A549 (cell line): ENCODE data around the gene ANKK1. TPM values are rescaled to one million over a fixed set of nuclear protein-coding genes. Genes with fewer than 3 reads are reported as not detected.
A peak's percentile ranks its signal among the peaks of the same experiment; 100 is the strongest.

Source experiments
- ATAC-seq, 2 experiments: fragments of 200-7000 bp in 1 of 2; fragments of >200 bp in 1 of 2; cut with Nextera tagmentation in 1 of 2; cut with Tn5 transposase in 1 of 2; 3 replicates each; pipeline versions ENCODE4 v1.8.0 to v1.9.1; 2018 to 2020; ENCODE audit warnings: mild to moderate bottlenecking in 1 of 2, moderate library complexity in 1 of 2
- CTCF ChIA-PET: fragments of 300-600 bp; sonication (Branson Sonifier 250); formaldehyde crosslinking; extraction: SDS; loops from one replicate; lab custom pipeline; 2021; ENCODE audit warnings: antibody characterized with exemption, inconsistent platforms; lab: Yijun Ruan, JAX
- POLR2A ChIA-PET: fragments of 350-600 bp; formaldehyde crosslinking; extraction: SDS; loops from one replicate; lab custom pipeline; 2021; ENCODE audit warnings: antibody characterized with exemption, inconsistent platforms; lab: Yijun Ruan, JAX
- DNase-seq, 2 experiments: peaks; one replicate each; pipeline versions ENCODE4 v3.0.0 to v3.0.0-alpha.2; 2011 to 2016; ENCODE audit warnings: low read depth in 1 of 2, low spot score in 1 of 2
- FAIRE-seq: peaks from 2 replicates; lab custom pipeline; 2011; peaks lifted over from hg19 to GRCh38; lab: Jason Lieb, UNC
- H3K27ac ChIP-seq, 2 experiments: fragments of >200 bp; sonication (Bioruptor Twin); formaldehyde crosslinking; 3 replicates each; pipeline ENCODE4 v1.5.1; 2016 to 2017
- H3K4me1 ChIP-seq: fragments of >200 bp; sonication (Bioruptor Twin); formaldehyde crosslinking; 3 replicates; pipeline ENCODE4 v1.6.1; 2016
- H3K4me2 ChIP-seq: fragments of >200 bp; sonication (Bioruptor Twin); formaldehyde crosslinking; 3 replicates; pipeline ENCODE4 v1.6.1; 2016
- H3K4me3 ChIP-seq: fragments of >200 bp; sonication (Bioruptor Twin); formaldehyde crosslinking; 3 replicates; pipeline ENCODE4 v1.5.1; 2016
- H3K9me3 ChIP-seq: fragments of >200 bp; sonication (Bioruptor Twin); formaldehyde crosslinking; 3 replicates; pipeline ENCODE4 v1.6.1; 2016
- BCL3 ChIP-seq: fragments of >200 bp; sonication (Bioruptor Twin); formaldehyde crosslinking; IDR thresholded peaks from 3 replicates; pipeline ENCODE4 v1.6.1; 2016
- BHLHE40 ChIP-seq: IDR thresholded peaks from 2 replicates; pipeline ENCODE4 v1.6.1; 2012; ENCODE audit warnings: low read depth, low read length, inconsistent platforms
- CBX8 ChIP-seq: fragments of 200-600 bp; sonication (generic); IDR thresholded peaks from 2 replicates; pipeline ENCODE4 v1.6.1; 2016
- CHD4 ChIP-seq: fragments of 200-600 bp; sonication (generic); IDR thresholded peaks from 2 replicates; pipeline ENCODE4 v1.6.1; 2016; ENCODE audit warnings: antibody characterized with exemption, mild to moderate bottlenecking, borderline replicate concordance
- E2F6 ChIP-seq: IDR thresholded peaks from 2 replicates; pipeline ENCODE4 v1.6.1; 2012; ENCODE audit warnings: low read depth, borderline replicate concordance
- EHMT2 ChIP-seq: fragments of 200-600 bp; sonication (generic); IDR thresholded peaks from 2 replicates; pipeline ENCODE4 v1.6.1; 2016; ENCODE audit warnings: antibody characterized with exemption, low read depth, mild to moderate bottlenecking, moderate library complexity
- EP300 ChIP-seq, 2 experiments: fragments of >200 bp; sonication (Bioruptor Twin); formaldehyde crosslinking; IDR thresholded peaks; 2 replicates in 1 of 2; 3 replicates in 1 of 2; pipeline ENCODE4 v1.6.1; 2016 to 2017
- FOSB ChIP-seq: fragments of 250-450 bp; sonication (Bioruptor Pico); IDR thresholded peaks from 2 replicates; pipeline ENCODE4 v1.5.0; 2020; ENCODE audit warnings: mild to moderate bottlenecking, moderate library complexity
- GATA3 ChIP-seq: IDR thresholded peaks from 2 replicates; pipeline ENCODE4 v1.6.1; 2012; ENCODE audit warnings: borderline replicate concordance
- HDAC2 ChIP-seq: fragments of 200-600 bp; sonication (generic); IDR thresholded peaks from 2 replicates; pipeline ENCODE4 v1.6.1; 2016
- HES2 ChIP-seq: fragments of >200 bp; sonication (Bioruptor Twin); formaldehyde crosslinking; IDR thresholded peaks from 2 replicates; pipeline ENCODE4 v1.6.1; 2016
- HEYL ChIP-seq: fragments of 250-450 bp; sonication (Bioruptor Pico); IDR thresholded peaks from 2 replicates; pipeline ENCODE4 v1.8.0; 2021; ENCODE audit warnings: mild to moderate bottlenecking, moderate library complexity
- HMGXB4 ChIP-seq: fragments of 250-450 bp; sonication (Bioruptor Pico); IDR thresholded peaks from 2 replicates; pipeline ENCODE4 v1.5.0; 2021; ENCODE audit warnings: mild to moderate bottlenecking, moderate library complexity, borderline replicate concordance
- HOXA7 ChIP-seq: fragments of 250-450 bp; sonication (Bioruptor Pico); IDR thresholded peaks from 2 replicates; pipeline ENCODE4 v1.5.0; 2020; ENCODE audit warnings: mild to moderate bottlenecking, moderate library complexity
- HOXB13 ChIP-seq: fragments of 250-450 bp; sonication (Bioruptor Pico); IDR thresholded peaks from 2 replicates; pipeline ENCODE4 v1.5.0; 2020; ENCODE audit warnings: low read depth, mild to moderate bottlenecking, moderate library complexity
- KDM1A ChIP-seq: fragments of 200-600 bp; sonication (generic); IDR thresholded peaks from 2 replicates; pipeline ENCODE4 v1.6.1; 2016; ENCODE audit warnings: low read depth, mild to moderate bottlenecking
- MAX ChIP-seq: IDR thresholded peaks from 2 replicates; pipeline ENCODE4 v1.6.1; 2012
- MAZ ChIP-seq: fragments of 150-350 bp; IDR thresholded peaks from 2 replicates; pipeline ENCODE4 v1.6.1; 2014; ENCODE audit warnings: antibody characterized with exemption, low read depth, low read length, borderline replicate concordance
- NFE2L2 ChIP-seq: fragments of 150-350 bp; conservative IDR thresholded peaks from 2 replicates; pipeline ENCODE4 v1.6.1; 2014; ENCODE audit warnings: low read length
- NPAS2 ChIP-seq: fragments of 250-450 bp; sonication (Bioruptor Pico); IDR thresholded peaks from 2 replicates; pipeline ENCODE4 v1.8.0; 2022; ENCODE audit warnings: mild to moderate bottlenecking, moderate library complexity, borderline replicate concordance
- POLR2A ChIP-seq: IDR thresholded peaks from 2 replicates; pipeline ENCODE4 v1.6.1; 2012; ENCODE audit warnings: mild to moderate bottlenecking, low read length
- RCOR1 ChIP-seq: fragments of 150-350 bp; IDR thresholded peaks from 2 replicates; pipeline ENCODE4 v1.6.1; 2014; ENCODE audit warnings: antibody characterized with exemption, low read length, low read depth
- SMC3 ChIP-seq: fragments of >200 bp; sonication (Bioruptor Twin); formaldehyde crosslinking; IDR thresholded peaks from 3 replicates; pipeline ENCODE4 v1.6.1; 2018; ENCODE audit warnings: inconsistent platforms
- TFCP2L1 ChIP-seq: fragments of 250-450 bp; sonication (Bioruptor Pico); IDR thresholded peaks from 2 replicates; pipeline ENCODE4 v1.5.0; 2021; ENCODE audit warnings: mild to moderate bottlenecking
- TP53 ChIP-seq: fragments of 250-450 bp; sonication (Bioruptor Pico); IDR thresholded peaks from 2 replicates; pipeline ENCODE4 v1.5.0; 2021; ENCODE audit warnings: mild to moderate bottlenecking, moderate library complexity
- USF2 ChIP-seq: fragments of 450-650 bp; IDR thresholded peaks from 2 replicates; pipeline ENCODE4 v1.6.1; 2014; ENCODE audit warnings: antibody characterized with exemption
- ZC3H11A ChIP-seq: fragments of 450-650 bp; IDR thresholded peaks from 2 replicates; pipeline ENCODE4 v1.6.1; 2014; ENCODE audit warnings: antibody characterized with exemption, mild to moderate bottlenecking
- ZFP36 ChIP-seq: fragments of 450-650 bp; IDR thresholded peaks from 2 replicates; pipeline ENCODE4 v1.6.1; 2014; ENCODE audit warnings: borderline replicate concordance; ENCODE audit not compliant: partially characterized antibody
- ZNF302 ChIP-seq: fragments of 250-450 bp; sonication (Bioruptor Pico); IDR thresholded peaks from 2 replicates; pipeline ENCODE4 v1.9.0; 2021; ENCODE audit warnings: inconsistent platforms, mild to moderate bottlenecking, moderate library complexity
- WGBS: methylation state at CpG from one replicate; pipeline ENCODE4 v1.1.6; 2017; ENCODE audit errors: missing lambda C conversion rate; 5-methylcytosine and 5-hydroxymethylcytosine counted together
- polyA plus RNA-seq, 4 experiments: library from polyadenylated mRNA; depleted of rRNA in 3 of 4; stranded (reverse); fragments of >200 nt; fragmentation: RNase III in 1 of 4; extraction: RNeasy Plus Mini Kit Qiagen cat#74134 plus additional on column Dnase treatment in 1 of 4; gene quantifications; 2 replicates in 3 of 4; 3 replicates in 1 of 4; pipeline ENCODE4 v1.2.3, GENCODE V29; 2011 to 2017
- TF ChIP-seq, protein P1 (sequence below): fragments of 150-350 bp; IDR thresholded peaks from 2 replicates; pipeline ENCODE4 v1.6.1; 2014; ENCODE audit warnings: low read depth, mild to moderate bottlenecking, low read length

ANKK1 gene
- polyA plus RNA-seq, 2 of the 4 experiments (the other 2 are of a cell fraction), result 0.08 TPM; not detected in 1

DNA sequence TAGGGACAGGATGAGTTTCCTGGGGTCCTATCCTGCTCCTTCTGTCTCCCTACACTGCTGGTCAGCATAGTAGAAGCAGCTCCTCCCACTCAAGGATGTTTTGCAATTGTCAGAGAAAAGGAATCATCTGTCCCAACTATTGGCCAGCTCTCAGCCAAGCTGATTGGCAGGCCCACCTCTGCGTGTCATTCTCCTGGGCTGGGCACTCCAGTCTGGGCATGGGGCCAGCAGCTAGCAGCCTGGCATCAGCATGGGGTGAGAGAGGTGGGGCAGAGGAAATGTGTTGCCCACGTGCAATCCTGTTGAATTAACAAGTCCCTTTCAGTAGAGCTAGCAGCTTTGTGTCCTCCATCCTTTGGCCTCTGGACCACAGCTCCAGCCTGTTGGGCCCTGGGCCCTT lies 14.1 kb downstream of the ANKK1 start:
- Histone ChIP-seq H3K9me3 (no peaks in the 10 kb centered on the region), H3K4me1 (no peaks in the 10 kb centered on the region), H3K4me3 (no peak overlapping the region), H3K4me2 (no peak overlapping the region), H3K27ac (no peak overlapping the region)
- no peak for FAIRE-seq
- peak; percentile 12 to 51 for DNase-seq
- POLR2A ChIA-PET, result no interaction called here
- 0% methylated on average over 2 of the region's 2 CpGs for WGBS
- CTCF ChIA-PET, result interaction anchor here (1.4 kb wide), 1 partner anchor 13 kb away, joined by 3 read pairs; no protein-coding TSS in a partner anchor
- TF ChIP-seq ZNF302, result no peak
- ATAC-seq, result peak; percentile 51 to 56; a peak in 4 of 6 replicates

- WGBS, result 31% methylated on average over 7 of the region's 7 CpGs
- FAIRE-seq, result no peak
- no peak for ATAC-seq
- Histone ChIP-seq H3K4me2 (no peak overlapping the region), H3K27ac (no peak overlapping the region), H3K9me3 (no peaks in the 10 kb centered on the region), H3K4me3 (no peak overlapping the region), H3K4me1 (no peaks in the 10 kb centered on the region)
- TF ChIP-seq ZFP36, result no peak
- no peak for TF ChIP-seq USF2
- no peak for TF ChIP-seq GATA3
- TF ChIP-seq MAX, result no peak
- TF ChIP-seq NFE2L2, result no peak
- no peak for TF ChIP-seq FOSB (CRISPR knock-in tag)
- TF ChIP-seq KDM1A, result no peak
- TF ChIP-seq NPAS2, result no peak
- TF ChIP-seq BCL3, result no peak
- TF ChIP-seq HDAC2, result no peak
- no peak for TF ChIP-seq HOXB13 (CRISPR knock-in tag)
- no peak for TF ChIP-seq SMC3
- TF ChIP-seq EHMT2, result no peak
- TF ChIP-seq HMGXB4 (CRISPR knock-in tag), result no peak
- TF ChIP-seq CBX8, result no peak
- no peak for DNase-seq
- CTCF ChIA-PET, result no interaction called here
- POLR2A ChIA-PET, result no interaction called here
These were observed 17.4 kb downstream of the ANKK1 start for GRCh38 chr11:113404859-113405430.

GRCh38 chr11:113405724-113406478 lies 18.3 kb downstream of the ANKK1 start:
- no peak overlapping the region for H3K27ac ChIP-seq
- ATAC-seq (no peak), DNase-seq (no peak), FAIRE-seq (no peak)
- no peaks in the 10 kb centered on the region for H3K9me3 ChIP-seq
- H3K4me2 ChIP-seq, result no peak overlapping the region
- CTCF ChIA-PET, result no interaction called here
- H3K4me3 ChIP-seq, result no peak overlapping the region
- 45% methylated on average over 4 of the region's 7 CpGs for WGBS
- POLR2A ChIA-PET, result no interaction called here
- H3K4me1 ChIP-seq, result no peaks in the 10 kb centered on the region
- TF ChIP-seq ZC3H11A (no peak), FOSB (CRISPR knock-in tag) (no peak), RCOR1 (no peak), POLR2A (no peak), EP300 (IDR thresholded peaks at IDR 0.05) (no peak), TFCP2L1 (CRISPR knock-in tag) (no peak), HEYL (no peak), BHLHE40 (no peak), NPAS2 (no peak), CHD4 (no peak), HOXA7 (CRISPR knock-in tag) (no peak), TP53 (CRISPR knock-in tag) (no peak), HES2 (no peak), EHMT2 (no peak), MAZ (no peak), E2F6 (no peak)
- TF ChIP-seq, protein P1, sequence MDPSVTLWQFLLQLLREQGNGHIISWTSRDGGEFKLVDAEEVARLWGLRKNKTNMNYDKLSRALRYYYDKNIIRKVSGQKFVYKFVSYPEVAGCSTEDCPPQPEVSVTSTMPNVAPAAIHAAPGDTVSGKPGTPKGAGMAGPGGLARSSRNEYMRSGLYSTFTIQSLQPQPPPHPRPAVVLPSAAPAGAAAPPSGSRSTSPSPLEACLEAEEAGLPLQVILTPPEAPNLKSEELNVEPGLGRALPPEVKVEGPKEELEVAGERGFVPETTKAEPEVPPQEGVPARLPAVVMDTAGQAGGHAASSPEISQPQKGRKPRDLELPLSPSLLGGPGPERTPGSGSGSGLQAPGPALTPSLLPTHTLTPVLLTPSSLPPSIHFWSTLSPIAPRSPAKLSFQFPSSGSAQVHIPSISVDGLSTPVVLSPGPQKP, result no peak
